Endodermal cell (in vitro differentiated cells): ENCODE results near the gene UBL7. TPM values are rescaled to one million over a fixed set of nuclear protein-coding genes. Genes with fewer than 3 reads are reported as not detected.

Experiments
- DNase-seq: peaks from one replicate; pipeline ENCODE4 v3.0.0-alpha.2; 2017
- H3K27ac ChIP-seq: 2 replicates; pipeline ENCODE4 v1.5.1; 2013; ENCODE audit warnings: mild to moderate bottlenecking, low read depth, low read length, moderate library complexity
- H3K27me3 ChIP-seq: 2 replicates; pipeline ENCODE4 v1.6.1; 2013; ENCODE audit warnings: mild to moderate bottlenecking, low read length, moderate library complexity; ENCODE audit not compliant: insufficient read depth, control insufficient read depth, poor library complexity, severe bottlenecking
- H3K36me3 ChIP-seq: 2 replicates; pipeline ENCODE4 v1.7.0; 2013; ENCODE audit warnings: mild to moderate bottlenecking, low read length, moderate library complexity; ENCODE audit not compliant: control insufficient read depth, insufficient read depth
- H3K4me1 ChIP-seq: one replicate; pipeline ENCODE4 v1.7.0; 2013; ENCODE audit warnings: low read length; ENCODE audit not compliant: control insufficient read depth, insufficient read depth
- H3K4me3 ChIP-seq: 2 replicates; pipeline ENCODE4 v1.5.1; 2013; ENCODE audit warnings: mild to moderate bottlenecking, low read length, moderate library complexity
- H3K9ac ChIP-seq: 2 replicates; pipeline ENCODE4 v1.6.1; 2013; ENCODE audit warnings: mild to moderate bottlenecking, low read length, moderate library complexity; ENCODE audit not compliant: poor library complexity, severe bottlenecking; ENCODE audit errors: extremely low read depth
- H3K9me3 ChIP-seq: 2 replicates; pipeline ENCODE4 v1.6.1; 2013; ENCODE audit warnings: mild to moderate bottlenecking, low read length, moderate library complexity; ENCODE audit not compliant: control insufficient read depth
- H3K27ac Mint-ChIP-seq: 2 replicates; pipeline ENCODE4 v1.8.0; 2020; ENCODE audit warnings: mixed read lengths
- H3K27me3 Mint-ChIP-seq: 2 replicates; pipeline ENCODE4 v1.8.0; 2021; ENCODE audit warnings: mild to moderate bottlenecking, mixed read lengths; ENCODE audit not compliant: insufficient read depth
- H3K36me3 Mint-ChIP-seq: 2 replicates; pipeline ENCODE4 v1.8.0; 2020; ENCODE audit warnings: low read depth, mixed read lengths
- H3K4me1 Mint-ChIP-seq: 2 replicates; pipeline ENCODE4 v1.8.0; 2020; ENCODE audit warnings: mixed read lengths
- H3K4me3 Mint-ChIP-seq: 2 replicates; pipeline ENCODE4 v1.8.0; 2020; ENCODE audit warnings: mild to moderate bottlenecking, moderate library complexity, mixed read lengths
- H3K9me3 Mint-ChIP-seq: 2 replicates; pipeline ENCODE4 v1.8.0; 2020; ENCODE audit warnings: mild to moderate bottlenecking, mixed read lengths
- CTCF ChIP-seq: fragments of 200-600 bp; sonication (generic); conservative IDR thresholded peaks from 2 replicates; pipeline ENCODE4 v1.5.0; 2021; ENCODE audit warnings: antibody characterized with exemption, mild to moderate bottlenecking
- WGBS, 2 experiments: methylation state at CpG; one replicate each; pipeline versions ENCODE4 v1.1.5 to v1.1.7; 2013; ENCODE audit warnings: missing lambda C conversion rate in 2 of 2, mixed read lengths in 1 of 2; ENCODE audit not compliant: insufficient coverage in 1 of 2, insufficient read length in 1 of 2; 5-methylcytosine and 5-hydroxymethylcytosine counted together
- total RNA-seq, 2 donors: library from RNA; stranded (reverse); fragmentation: NEBNext Ultra II Directional in 1 of 2; extraction: Animal tissue kit (Norgen Biotek cat#: 25700) in 1 of 2; gene quantifications; 2 replicates in 1 of 2; 3 replicates in 1 of 2; pipeline ENCODE4 v1.2.1, GENCODE V29; 2021

The UBL7 gene
- total RNA-seq, 2 donors from 2014 or later, result 38.5 to 52.6 TPM

DNA sequence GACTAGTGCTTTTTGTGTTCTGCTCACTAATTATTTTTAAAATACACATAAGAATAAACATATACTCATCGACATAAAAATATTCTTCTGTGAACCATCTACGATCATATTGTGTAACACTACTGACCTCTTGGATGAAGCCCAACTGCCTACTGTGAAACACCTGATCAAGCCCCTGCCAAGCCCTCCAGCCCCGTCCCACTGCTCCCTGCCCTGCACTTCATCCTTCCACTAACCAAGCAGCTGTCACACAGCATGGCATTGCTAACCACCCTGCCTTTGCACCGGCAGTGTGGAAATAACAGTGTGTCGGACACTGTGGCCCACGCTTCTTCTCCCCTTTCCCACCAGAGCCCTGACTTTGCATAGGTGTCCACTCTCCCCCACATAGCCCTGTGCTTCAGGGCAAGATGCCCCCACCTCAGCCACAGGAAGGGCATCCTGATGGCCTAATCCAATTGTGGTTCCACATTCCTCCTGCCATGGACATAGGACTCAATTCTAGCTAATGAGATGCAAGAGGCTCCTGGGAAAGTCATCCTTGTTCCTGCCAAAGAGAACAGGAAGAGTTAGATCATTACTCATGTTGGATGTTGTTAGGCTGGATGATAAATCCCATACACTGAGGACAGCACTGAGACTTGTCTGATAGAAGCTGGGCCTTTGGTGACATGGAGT, 45.0 kb upstream of the UBL7 start:
- H3K4me3 Mint-ChIP-seq, result no peak overlapping the region
- WGBS, 2 experiments, result 95 to 96% methylated on average over 6 of the region's 6 CpGs
- peaks cover 23% of the 10 kb centered on the region for H3K36me3 Mint-ChIP-seq
- Histone ChIP-seq H3K4me3 (no peak overlapping the region), H3K4me1 (no peaks in the 10 kb centered on the region), H3K9me3 (no peaks in the 10 kb centered on the region), H3K36me3 (no peaks in the 10 kb centered on the region), H3K27ac (no peak overlapping the region), H3K9ac (no peak overlapping the region), H3K27me3 (no peaks in the 10 kb centered on the region)
- no peaks in the 10 kb centered on the region for H3K27me3 Mint-ChIP-seq
- no peak for TF ChIP-seq CTCF
- peaks cover 3% of the 10 kb centered on the region for H3K9me3 Mint-ChIP-seq
- no peak for DNase-seq
- no peaks in the 10 kb centered on the region for H3K4me1 Mint-ChIP-seq
- H3K27ac Mint-ChIP-seq, result no peak overlapping the region

- Histone ChIP-seq H3K27ac (no peak overlapping the region), H3K4me3 (no peak overlapping the region), H3K27me3 (no peaks in the 10 kb centered on the region), H3K4me1 (no peaks in the 10 kb centered on the region), H3K9ac (no peak overlapping the region), H3K9me3 (no peaks in the 10 kb centered on the region), H3K36me3 (no peaks in the 10 kb centered on the region)
- Mint-ChIP-seq H3K4me3 (no peak overlapping the region), H3K36me3 (peaks cover 23% of the 10 kb centered on the region), H3K27me3 (no peaks in the 10 kb centered on the region), H3K27ac (no peak overlapping the region), H3K4me1 (no peaks in the 10 kb centered on the region), H3K9me3 (peaks cover 3% of the 10 kb centered on the region)
- DNase-seq, result no peak
- 91 to 92% methylated on average over 4 of the region's 4 CpGs for WGBS, 2 experiments
- TF ChIP-seq CTCF, result no peak
These were observed 43.9 kb upstream of the UBL7 start for GRCh38 chr15:74504836-74505235.

DNA sequence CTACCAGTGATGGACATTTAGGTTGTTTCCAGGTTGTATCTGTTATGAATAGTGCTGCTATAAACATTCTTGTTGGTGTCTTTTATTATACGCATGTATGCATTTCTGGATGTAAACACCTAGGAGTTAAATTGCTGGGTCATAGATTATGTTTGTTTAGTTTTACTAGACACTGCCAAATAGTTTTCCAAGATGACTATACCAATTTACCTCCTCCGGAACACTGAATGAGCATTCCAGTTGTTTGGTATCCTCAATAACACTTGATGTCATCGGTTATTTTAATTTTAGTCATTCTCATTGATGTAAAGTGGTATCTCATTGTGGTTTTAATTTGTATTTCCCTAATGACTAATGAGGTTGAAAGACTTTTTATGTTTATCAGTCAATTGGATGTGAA, 43.5 kb upstream of the UBL7 start:
- Histone ChIP-seq H3K9me3 (no peaks in the 10 kb centered on the region), H3K27ac (no peak overlapping the region), H3K36me3 (no peaks in the 10 kb centered on the region), H3K4me3 (no peak overlapping the region), H3K4me1 (no peaks in the 10 kb centered on the region), H3K27me3 (no peaks in the 10 kb centered on the region), H3K9ac (no peak overlapping the region)
- H3K9me3 Mint-ChIP-seq, result peaks cover 3% of the 10 kb centered on the region
- peaks cover 23% of the 10 kb centered on the region for H3K36me3 Mint-ChIP-seq
- TF ChIP-seq CTCF, result no peak
- DNase-seq, result no peak
- no peak overlapping the region for H3K4me3 Mint-ChIP-seq
- H3K27ac Mint-ChIP-seq, result no peak overlapping the region
- H3K4me1 Mint-ChIP-seq, result no peaks in the 10 kb centered on the region
- 100% methylated on average over 1 to 3 of the region's 3 CpGs for WGBS, 2 experiments
- no peaks in the 10 kb centered on the region for H3K27me3 Mint-ChIP-seq
